Testis (tissue), 3 donors: ENCODE data around the gene KNL1. TPM values are rescaled to one million over a fixed set of nuclear protein-coding genes. Genes with fewer than 3 reads are reported as not detected.

Experiments used
- DNase-seq: peaks from one replicate; pipeline ENCODE4 v3.0.0-alpha.2; 2019
- H3K27ac ChIP-seq, 2 donors: fragments of 200-600 bp; sonication (generic); one replicate each; pipeline ENCODE4 v1.5.1; 2019
- H3K27me3 ChIP-seq: fragments of 200-600 bp; sonication (generic); one replicate; pipeline ENCODE4 v1.5.1; 2019
- H3K36me3 ChIP-seq: fragments of 200-600 bp; sonication (generic); one replicate; pipeline ENCODE4 v1.5.1; 2017; ENCODE audit warnings: low read depth; ENCODE audit errors: missing control alignments
- H3K4me1 ChIP-seq: fragments of 200-600 bp; sonication (generic); one replicate; pipeline ENCODE4 v1.5.1; 2019
- H3K4me3 ChIP-seq, 2 donors: fragments of 200-600 bp; sonication (generic); one replicate each; pipeline ENCODE4 v1.5.1; 2017 to 2019
- H3K9me3 ChIP-seq: fragments of 200-600 bp; sonication (generic); one replicate; pipeline ENCODE4 v1.5.1; 2017
- POLR2A ChIP-seq: fragments of 450-650 bp; IDR thresholded peaks from one replicate; pipeline ENCODE4 v1.6.1; 2017; ENCODE audit warnings: antibody characterized with exemption, mild to moderate bottlenecking, moderate library complexity
- WGBS, 2 donors: methylation state at CpG; one replicate each; pipeline ENCODE4 v1.1.5; 2018; 5-methylcytosine and 5-hydroxymethylcytosine counted together
- intact Hi-C: fragments of 100-400 bp; cut with DNase I; formaldehyde crosslinking; loops from one replicate; pipeline ENCODE4 v1.15.1; 2023; ENCODE audit warnings: low total_unique reads
- polyA plus RNA-seq: library from polyadenylated mRNA; stranded (reverse); fragments of 350-450 nt; fragmentation: Illumina TruSeq; extraction: RNeasy Lipid Tissue Mini Kit (QIAGEN cat#74804); gene quantifications from one replicate; pipeline ENCODE4 v1.2.3, GENCODE V29; 2014; ENCODE audit warnings: low read depth, low replicate concordance; ENCODE audit not compliant: insufficient read depth
- total RNA-seq, 2 donors: library from RNA; depleted of rRNA; stranded (reverse); fragments of >200 nt; gene quantifications; one replicate each; pipeline ENCODE4 v1.2.3, GENCODE V29; 2016
- TF ChIP-seq, protein P1 (sequence below), 3 experiments: fragments of 450-650 bp in 2 of 3; fragments of 200-600 bp in 1 of 3; sonication (generic) in 1 of 3; IDR thresholded peaks; one replicate each; pipeline ENCODE4 v1.5.1; 2016 to 2019; ENCODE audit warnings: antibody characterized with exemption in 3 of 3, mild to moderate bottlenecking in 2 of 3, moderate library complexity in 1 of 3

KNL1 gene
- total and polyA plus RNA-seq, 3 donors from 2014 or later, result 28.7 to 66.0 (median 50.9) TPM

DNA sequence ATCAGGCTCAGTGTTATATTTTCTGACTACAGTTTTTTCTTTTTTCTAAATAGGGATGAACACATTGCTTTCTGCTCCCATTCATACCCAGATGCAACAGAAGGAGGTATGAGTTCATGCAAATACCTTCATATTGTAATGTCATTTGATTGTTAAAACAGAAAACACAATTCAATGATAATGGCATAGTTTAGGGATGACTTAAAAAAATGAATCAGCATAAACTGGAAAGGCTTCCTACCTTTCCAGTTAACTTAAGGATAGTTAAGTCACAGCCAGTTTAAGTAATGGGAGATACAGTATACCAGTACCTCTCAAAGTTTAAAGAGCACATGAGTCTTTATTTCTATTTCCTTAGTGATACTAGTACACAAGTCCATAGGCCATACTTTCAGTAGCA, 24.9 kb downstream of the KNL1 start:
- no peak overlapping the region for H3K27ac ChIP-seq
- no peak for DNase-seq
- H3K9me3 ChIP-seq, result no peaks in the 10 kb centered on the region
- H3K4me1 ChIP-seq, result no peaks in the 10 kb centered on the region
- intact Hi-C loops, result no loop called here
- TF ChIP-seq, protein P1, sequence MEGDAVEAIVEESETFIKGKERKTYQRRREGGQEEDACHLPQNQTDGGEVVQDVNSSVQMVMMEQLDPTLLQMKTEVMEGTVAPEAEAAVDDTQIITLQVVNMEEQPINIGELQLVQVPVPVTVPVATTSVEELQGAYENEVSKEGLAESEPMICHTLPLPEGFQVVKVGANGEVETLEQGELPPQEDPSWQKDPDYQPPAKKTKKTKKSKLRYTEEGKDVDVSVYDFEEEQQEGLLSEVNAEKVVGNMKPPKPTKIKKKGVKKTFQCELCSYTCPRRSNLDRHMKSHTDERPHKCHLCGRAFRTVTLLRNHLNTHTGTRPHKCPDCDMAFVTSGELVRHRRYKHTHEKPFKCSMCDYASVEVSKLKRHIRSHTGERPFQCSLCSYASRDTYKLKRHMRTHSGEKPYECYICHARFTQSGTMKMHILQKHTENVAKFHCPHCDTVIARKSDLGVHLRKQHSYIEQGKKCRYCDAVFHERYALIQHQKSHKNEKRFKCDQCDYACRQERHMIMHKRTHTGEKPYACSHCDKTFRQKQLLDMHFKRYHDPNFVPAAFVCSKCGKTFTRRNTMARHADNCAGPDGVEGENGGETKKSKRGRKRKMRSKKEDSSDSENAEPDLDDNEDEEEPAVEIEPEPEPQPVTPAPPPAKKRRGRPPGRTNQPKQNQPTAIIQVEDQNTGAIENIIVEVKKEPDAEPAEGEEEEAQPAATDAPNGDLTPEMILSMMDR (IDR thresholded peaks at IDR 0.05), result no peak
- no peak for TF ChIP-seq POLR2A
- H3K27me3 ChIP-seq, result no peaks in the 10 kb centered on the region
- H3K4me3 ChIP-seq, result no peak overlapping the region
- H3K36me3 ChIP-seq, result no peaks in the 10 kb centered on the region

DNA sequence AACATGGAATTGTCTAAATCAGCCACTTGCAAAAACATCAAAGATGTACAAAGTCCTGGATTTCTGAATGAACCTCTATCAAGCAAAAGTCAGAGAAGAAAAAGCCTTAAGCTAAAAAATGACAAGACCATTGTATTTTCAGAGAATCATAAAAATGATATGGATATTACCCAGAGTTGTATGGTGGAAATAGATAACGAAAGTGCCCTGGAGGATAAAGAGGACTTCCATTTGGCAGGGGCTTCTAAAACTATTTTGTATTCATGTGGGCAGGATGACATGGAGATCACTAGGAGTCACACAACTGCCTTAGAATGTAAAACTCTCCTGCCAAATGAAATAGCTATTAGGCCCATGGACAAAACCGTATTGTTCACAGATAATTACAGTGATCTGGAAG, 29.3 kb downstream of the KNL1 start:
- intact Hi-C loops, result no loop called here
- TF ChIP-seq, protein P1 (IDR thresholded peaks at IDR 0.05), result no peak
- TF ChIP-seq POLR2A, result no peak
- Histone ChIP-seq H3K4me3 (no peak overlapping the region), H3K36me3 (no peaks in the 10 kb centered on the region), H3K9me3 (no peaks in the 10 kb centered on the region), H3K4me1 (no peaks in the 10 kb centered on the region), H3K27ac (no peak overlapping the region), H3K27me3 (no peaks in the 10 kb centered on the region)
- no peak for DNase-seq
- WGBS, 2 donors, result 90 to 91% methylated on average over 2 of the region's 2 CpGs

DNA sequence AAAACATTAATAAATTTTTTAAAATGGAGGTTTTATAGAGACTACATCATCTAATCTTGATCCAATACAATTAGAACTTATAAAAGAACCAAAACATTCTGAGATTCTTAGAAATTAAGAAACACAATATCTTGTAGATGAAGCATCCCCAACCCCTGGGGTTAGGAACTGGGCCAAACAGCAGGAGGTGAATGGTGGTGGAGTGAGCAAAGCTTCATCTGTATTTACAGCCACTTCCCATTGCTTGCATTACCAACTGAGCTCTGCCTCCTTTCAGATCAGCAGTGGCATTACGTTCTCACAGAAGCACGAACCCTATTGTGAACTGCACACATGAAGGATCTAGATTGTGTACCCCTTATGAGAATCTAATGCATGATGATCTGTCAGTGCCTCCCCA, 36.3 kb downstream of the KNL1 start:
- DNase-seq, result no peak
- no peaks in the 10 kb centered on the region for H3K9me3 ChIP-seq
- TF ChIP-seq POLR2A, result no peak
- TF ChIP-seq, protein P1 (IDR thresholded peaks at IDR 0.05), result no peak
- no peaks in the 10 kb centered on the region for H3K27me3 ChIP-seq
- no peaks in the 10 kb centered on the region for H3K4me1 ChIP-seq
- intact Hi-C loops, result no loop called here
- no peaks in the 10 kb centered on the region for H3K36me3 ChIP-seq
- no peak overlapping the region for H3K27ac ChIP-seq
- WGBS, 2 donors, result 96 to 98% methylated on average over 2 of the region's 2 CpGs
- no peak overlapping the region for H3K4me3 ChIP-seq

DNA sequence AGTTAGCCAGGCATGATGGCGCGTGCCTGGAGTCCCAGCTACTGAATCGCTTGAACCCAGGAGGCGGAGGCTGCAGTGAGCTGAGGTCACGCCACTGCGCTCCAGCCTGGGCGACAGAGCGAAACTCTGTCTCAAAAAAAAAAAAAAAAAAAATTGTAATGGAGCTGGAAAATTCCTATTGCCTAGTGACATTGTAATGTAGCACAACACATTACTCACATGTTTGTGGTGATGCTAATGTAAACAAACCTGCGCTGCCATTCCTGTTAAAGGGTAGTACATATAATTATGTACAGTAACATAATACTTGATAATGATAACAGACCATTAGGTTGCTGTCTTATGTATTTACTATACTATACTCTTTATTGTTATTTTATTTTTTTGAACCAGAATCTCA, 39.1 kb downstream of the KNL1 start:
- no peaks in the 10 kb centered on the region for H3K36me3 ChIP-seq
- no peaks in the 10 kb centered on the region for H3K4me1 ChIP-seq
- intact Hi-C loops, result no loop called here
- no peak for TF ChIP-seq POLR2A
- TF ChIP-seq, protein P1 (IDR thresholded peaks at IDR 0.05), result no peak
- DNase-seq, result no peak
- no peak overlapping the region for H3K27ac ChIP-seq
- 94 to 99% methylated on average over 9 of the region's 9 CpGs for WGBS, 2 donors
- H3K27me3 ChIP-seq, result no peaks in the 10 kb centered on the region
- H3K9me3 ChIP-seq, result no peaks in the 10 kb centered on the region
- H3K4me3 ChIP-seq, result no peak overlapping the region

DNA sequence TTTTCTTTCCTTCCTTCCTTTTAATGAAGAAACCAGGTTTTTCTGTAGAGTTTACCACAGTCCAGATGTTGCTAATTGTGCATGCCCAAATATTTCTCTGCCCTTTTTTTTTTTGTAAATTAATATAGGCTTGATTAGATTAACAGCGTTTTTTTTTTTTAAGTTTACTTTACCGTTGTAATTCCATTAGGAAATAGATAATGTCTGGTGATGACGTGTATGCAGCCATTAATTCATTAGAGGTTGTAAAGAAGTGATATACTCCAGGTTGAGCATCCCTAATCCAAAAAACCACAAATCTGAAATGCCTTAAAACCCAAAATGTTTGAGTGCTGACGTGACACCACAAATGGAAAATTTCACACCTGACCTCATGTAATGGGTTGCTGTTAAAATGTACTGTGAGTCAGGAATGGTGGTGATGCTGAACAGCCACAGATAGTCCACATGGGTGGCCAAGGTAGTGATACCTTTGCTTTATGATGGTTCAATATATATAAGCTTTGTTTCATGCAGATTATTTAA, 43.2 kb downstream of the KNL1 start:
- no peaks in the 10 kb centered on the region for H3K36me3 ChIP-seq

More for the DNA sequence above, 43.2 kb downstream of the KNL1 start:
- H3K27me3 ChIP-seq, result no peaks in the 10 kb centered on the region
- H3K4me1 ChIP-seq, result no peaks in the 10 kb centered on the region
- no peak for DNase-seq
- TF ChIP-seq POLR2A, result no peak
- TF ChIP-seq, protein P1 (IDR thresholded peaks at IDR 0.05), result no peak
- WGBS, 2 donors, result 82 to 83% methylated on average over 4 of the region's 4 CpGs
- H3K9me3 ChIP-seq, result no peaks in the 10 kb centered on the region
- no peak overlapping the region for H3K4me3 ChIP-seq
- intact Hi-C loops, result no loop called here
- H3K27ac ChIP-seq, result no peak overlapping the region
